Vagina (tissue), 2 donors: ENCODE results near the gene KLK2. TPM values are rescaled to one million over a fixed set of nuclear protein-coding genes. Genes with fewer than 3 reads are reported as not detected.

Experiments
- DNase-seq, 2 donors: peaks; one replicate each; pipeline ENCODE4 v3.0.0-alpha.2; 2017; ENCODE audit errors: extremely low spot score in 2 of 2
- H3K27ac ChIP-seq: fragments of 200-600 bp; sonication (generic); one replicate; pipeline ENCODE4 v1.5.1; 2019
- H3K27me3 ChIP-seq: fragments of 200-600 bp; sonication (generic); one replicate; pipeline ENCODE4 v1.5.1; 2019
- H3K36me3 ChIP-seq, 2 donors: fragments of 200-600 bp; sonication (generic); one replicate each; pipeline ENCODE4 v1.5.1; 2017 to 2019
- H3K4me1 ChIP-seq: fragments of 200-600 bp; sonication (generic); one replicate; pipeline ENCODE4 v1.5.1; 2019
- H3K4me3 ChIP-seq, 2 donors: fragments of 200-600 bp; sonication (generic); 1 replicate in 1 of 2; 2 replicates in 1 of 2; pipeline ENCODE4 v1.5.1; 2016 to 2019
- H3K9me3 ChIP-seq: fragments of 200-600 bp; sonication (generic); one replicate; pipeline ENCODE4 v1.5.1; 2019
- POLR2A ChIP-seq, 2 donors: fragments of 450-650 bp; IDR thresholded peaks; one replicate each; pipeline ENCODE4 v1.6.1; 2017; ENCODE audit warnings: antibody characterized with exemption in 2 of 2, mild to moderate bottlenecking in 2 of 2, moderate library complexity in 2 of 2
- POLR2AphosphoS5 ChIP-seq, 2 donors: sonication (generic); formaldehyde crosslinking; IDR thresholded peaks; one replicate each; pipeline ENCODE4 v1.9.0; 2017; ENCODE audit warnings: antibody characterized with exemption in 2 of 2, mild to moderate bottlenecking in 2 of 2, low read depth in 1 of 2; ENCODE audit not compliant: insufficient read depth in 1 of 2
- intact Hi-C: fragments of 100-400 bp; cut with DNase I; formaldehyde crosslinking; loops from one replicate; pipeline ENCODE4 v1.15.1; 2023
- total RNA-seq: library from RNA; depleted of rRNA; stranded (reverse); fragments of >200 nt; gene quantifications from one replicate; pipeline ENCODE4 v1.2.3, GENCODE V29; 2016
- TF ChIP-seq, protein P1 (sequence below), 3 experiments: fragments of 450-650 bp in 2 of 3; fragments of 200-600 bp in 1 of 3; sonication (generic) in 1 of 3; IDR thresholded peaks; one replicate each; pipeline ENCODE4 v1.5.1; 2017 to 2019; ENCODE audit warnings: antibody characterized with exemption in 3 of 3, mild to moderate bottlenecking in 2 of 3, moderate library complexity in 2 of 3

Gene KLK2
- total RNA-seq, 1 donor from 2014 or later = not detected

DNA sequence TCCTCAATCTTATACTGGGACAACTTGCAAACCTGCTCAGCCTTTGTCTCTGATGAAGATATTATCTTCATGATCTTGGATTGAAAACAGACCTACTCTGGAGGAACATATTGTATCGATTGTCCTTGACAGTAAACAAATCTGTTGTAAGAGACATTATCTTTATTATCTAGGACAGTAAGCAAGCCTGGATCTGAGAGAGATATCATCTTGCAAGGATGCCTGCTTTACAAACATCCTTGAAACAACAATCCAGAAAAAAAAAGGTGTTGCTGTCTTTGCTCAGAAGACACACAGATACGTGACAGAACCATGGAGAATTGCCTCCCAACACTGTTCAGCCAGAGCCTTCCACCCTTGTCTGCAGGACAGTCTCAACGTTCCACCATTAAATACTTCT is 22.5 kb upstream of the KLK2 start:
- Histone ChIP-seq H3K36me3 (no peaks in the 10 kb centered on the region), H3K4me3 (no peak overlapping the region), H3K27ac (no peak overlapping the region), H3K4me1 (no peaks in the 10 kb centered on the region), H3K9me3 (no peaks in the 10 kb centered on the region), H3K27me3 (no peaks in the 10 kb centered on the region)
- intact Hi-C loops = no loop called here
- no peak for TF ChIP-seq POLR2AphosphoS5 (IDR thresholded peaks at IDR 0.05; ENCODE audit: insufficient read depth in 1 of 2, low read depth in 1 of 2)
- TF ChIP-seq, protein P1, sequence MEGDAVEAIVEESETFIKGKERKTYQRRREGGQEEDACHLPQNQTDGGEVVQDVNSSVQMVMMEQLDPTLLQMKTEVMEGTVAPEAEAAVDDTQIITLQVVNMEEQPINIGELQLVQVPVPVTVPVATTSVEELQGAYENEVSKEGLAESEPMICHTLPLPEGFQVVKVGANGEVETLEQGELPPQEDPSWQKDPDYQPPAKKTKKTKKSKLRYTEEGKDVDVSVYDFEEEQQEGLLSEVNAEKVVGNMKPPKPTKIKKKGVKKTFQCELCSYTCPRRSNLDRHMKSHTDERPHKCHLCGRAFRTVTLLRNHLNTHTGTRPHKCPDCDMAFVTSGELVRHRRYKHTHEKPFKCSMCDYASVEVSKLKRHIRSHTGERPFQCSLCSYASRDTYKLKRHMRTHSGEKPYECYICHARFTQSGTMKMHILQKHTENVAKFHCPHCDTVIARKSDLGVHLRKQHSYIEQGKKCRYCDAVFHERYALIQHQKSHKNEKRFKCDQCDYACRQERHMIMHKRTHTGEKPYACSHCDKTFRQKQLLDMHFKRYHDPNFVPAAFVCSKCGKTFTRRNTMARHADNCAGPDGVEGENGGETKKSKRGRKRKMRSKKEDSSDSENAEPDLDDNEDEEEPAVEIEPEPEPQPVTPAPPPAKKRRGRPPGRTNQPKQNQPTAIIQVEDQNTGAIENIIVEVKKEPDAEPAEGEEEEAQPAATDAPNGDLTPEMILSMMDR (IDR thresholded peaks at IDR 0.05) = no peak
- TF ChIP-seq POLR2A (IDR thresholded peaks at IDR 0.05) = no peak
- no peak for DNase-seq

DNA sequence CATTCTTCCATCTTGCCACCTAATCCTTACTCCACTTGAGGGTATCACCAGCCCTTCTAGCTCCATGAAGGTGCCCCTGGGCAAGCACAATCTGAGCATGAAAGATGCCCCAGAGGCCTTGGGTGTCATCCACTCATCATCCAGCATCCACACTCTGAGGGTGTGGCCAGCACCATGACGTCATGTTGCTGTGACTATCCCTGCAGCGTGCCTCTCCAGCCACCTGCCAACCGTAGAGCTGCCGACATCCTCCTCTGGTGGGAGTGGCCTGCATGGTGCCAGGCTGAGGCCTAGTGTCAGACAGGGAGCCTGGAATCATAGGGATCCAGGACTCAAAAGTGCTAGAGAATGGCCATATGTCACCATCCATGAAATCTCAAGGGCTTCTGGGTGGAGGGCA is 21.6 kb upstream of the KLK2 start:
- H3K27ac ChIP-seq = no peak overlapping the region
- no peak for DNase-seq
- H3K4me3 ChIP-seq = no peak overlapping the region
- no peaks in the 10 kb centered on the region for H3K9me3 ChIP-seq
- H3K4me1 ChIP-seq = no peaks in the 10 kb centered on the region
- no peak for TF ChIP-seq POLR2AphosphoS5 (IDR thresholded peaks at IDR 0.05; ENCODE audit: insufficient read depth in 1 of 2, low read depth in 1 of 2)
- TF ChIP-seq, protein P1 (IDR thresholded peaks at IDR 0.05) = no peak
- no peak for TF ChIP-seq POLR2A (IDR thresholded peaks at IDR 0.05)
- H3K36me3 ChIP-seq = no peaks in the 10 kb centered on the region
- H3K27me3 ChIP-seq = no peaks in the 10 kb centered on the region
- intact Hi-C loops = no loop called here

DNA sequence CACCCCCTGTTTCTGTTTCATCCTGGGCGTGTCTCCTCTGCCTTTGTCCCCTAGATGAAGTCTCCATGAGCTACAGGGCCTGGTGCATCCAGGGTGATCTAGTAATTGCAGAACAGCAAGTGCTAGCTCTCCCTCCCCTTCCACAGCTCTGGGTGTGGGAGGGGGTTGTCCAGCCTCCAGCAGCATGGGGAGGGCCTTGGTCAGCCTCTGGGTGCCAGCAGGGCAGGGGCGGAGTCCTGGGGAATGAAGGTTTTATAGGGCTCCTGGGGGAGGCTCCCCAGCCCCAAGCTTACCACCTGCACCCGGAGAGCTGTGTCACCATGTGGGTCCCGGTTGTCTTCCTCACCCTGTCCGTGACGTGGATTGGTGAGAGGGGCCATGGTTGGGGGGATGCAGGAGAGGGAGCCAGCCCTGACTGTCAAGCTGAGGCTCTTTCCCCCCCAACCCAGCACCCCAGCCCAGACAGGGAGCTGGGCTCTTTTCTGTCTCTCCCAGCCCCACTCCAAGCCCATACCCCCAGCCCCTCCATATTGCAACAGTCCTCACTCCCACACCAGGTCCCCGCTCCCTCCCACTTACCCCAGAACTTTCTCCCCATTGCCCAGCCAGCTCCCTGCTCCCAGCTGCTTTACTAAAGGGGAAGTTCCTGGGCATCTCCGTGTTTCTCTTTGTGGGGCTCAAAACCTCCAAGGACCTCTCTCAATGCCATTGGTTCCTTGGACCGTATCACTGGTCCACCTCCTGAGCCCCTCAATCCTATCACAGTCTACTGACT is 18.4 kb upstream of the KLK2 start, which contains the start of gene KLK3:
TSS of gene KLK3 (plus strand) at position 280 of the 775 bp plus-strand sequence. CDS start at position 321, 41 bp downstream.
- H3K4me3 ChIP-seq = no peak within 1 kb of the TSS
- no peak for DNase-seq
- no peak within 1 kb of the TSS for H3K27ac ChIP-seq
- intact Hi-C loops = no loop called here
- no peaks in the 10 kb centered on the region for H3K4me1 ChIP-seq
- no peaks in the 10 kb centered on the region for H3K9me3 ChIP-seq
- H3K36me3 ChIP-seq = no peaks in the 10 kb centered on the region
- no peaks in the 10 kb centered on the region for H3K27me3 ChIP-seq
- TF ChIP-seq, protein P1 (IDR thresholded peaks at IDR 0.05) = no peak
- no peak for TF ChIP-seq POLR2A (IDR thresholded peaks at IDR 0.05)
- TF ChIP-seq POLR2AphosphoS5 (IDR thresholded peaks at IDR 0.05; ENCODE audit: insufficient read depth in 1 of 2, low read depth in 1 of 2) = no peak

DNA sequence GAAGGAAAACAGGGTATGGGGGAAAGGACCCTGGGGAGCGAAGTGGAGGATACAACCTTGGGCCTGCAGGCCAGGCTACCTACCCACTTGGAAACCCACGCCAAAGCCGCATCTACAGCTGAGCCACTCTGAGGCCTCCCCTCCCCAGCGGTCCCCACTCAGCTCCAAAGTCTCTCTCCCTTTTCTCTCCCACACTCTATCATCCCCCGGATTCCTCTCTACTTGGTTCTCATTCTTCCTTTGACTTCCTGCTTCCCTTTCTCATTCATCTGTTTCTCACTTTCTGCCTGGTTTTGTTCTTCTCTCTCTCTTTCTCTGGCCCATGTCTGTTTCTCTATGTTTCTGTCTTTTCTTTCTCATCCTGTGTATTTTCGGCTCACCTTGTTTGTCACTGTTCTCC is 15.9 kb upstream of the KLK2 start:
- intact Hi-C loops = no loop called here
- H3K4me3 ChIP-seq = no peak overlapping the region
- no peaks in the 10 kb centered on the region for H3K36me3 ChIP-seq
- H3K4me1 ChIP-seq = no peaks in the 10 kb centered on the region
- H3K27ac ChIP-seq = no peak overlapping the region
- no peak for DNase-seq
- no peaks in the 10 kb centered on the region for H3K9me3 ChIP-seq
- TF ChIP-seq POLR2A (IDR thresholded peaks at IDR 0.05) (no peak), POLR2AphosphoS5 (IDR thresholded peaks at IDR 0.05; ENCODE audit: insufficient read depth in 1 of 2, low read depth in 1 of 2) (no peak)
- H3K27me3 ChIP-seq = no peaks in the 10 kb centered on the region

DNA sequence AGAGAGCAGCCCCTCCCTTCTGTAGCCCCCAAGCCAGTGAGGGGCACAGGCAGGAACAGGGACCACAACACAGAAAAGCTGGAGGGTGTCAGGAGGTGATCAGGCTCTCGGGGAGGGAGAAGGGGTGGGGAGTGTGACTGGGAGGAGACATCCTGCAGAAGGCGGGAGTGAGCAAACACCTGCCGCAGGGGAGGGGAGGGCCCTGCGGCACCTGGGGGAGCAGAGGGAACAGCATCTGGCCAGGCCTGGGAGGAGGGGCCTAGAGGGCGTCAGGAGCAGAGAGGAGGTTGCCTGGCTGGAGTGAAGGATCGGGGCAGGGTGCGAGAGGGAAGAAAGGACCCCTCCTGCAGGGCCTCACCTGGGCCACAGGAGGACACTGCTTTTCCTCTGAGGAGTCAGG is 14.4 kb upstream of the KLK2 start:
- Histone ChIP-seq H3K4me3 (no peak overlapping the region), H3K27ac (no peak overlapping the region), H3K4me1 (no peaks in the 10 kb centered on the region), H3K9me3 (no peaks in the 10 kb centered on the region), H3K36me3 (no peaks in the 10 kb centered on the region), H3K27me3 (no peaks in the 10 kb centered on the region)
- intact Hi-C loops = no loop called here
- no peak for DNase-seq
- TF ChIP-seq, protein P1 (IDR thresholded peaks at IDR 0.05) = no peak
- TF ChIP-seq POLR2AphosphoS5 (IDR thresholded peaks at IDR 0.05; ENCODE audit: insufficient read depth in 1 of 2, low read depth in 1 of 2) = no peak
- no peak for TF ChIP-seq POLR2A (IDR thresholded peaks at IDR 0.05)
